ENCODE measurements around the gene CPE. TPM values are rescaled to one million over a fixed set of nuclear protein-coding genes. Genes with fewer than 3 reads are reported as not detected.

The CPE gene
- total RNA-seq, 1 experiment from 2014 or later = 0.92 TPM

DNA sequence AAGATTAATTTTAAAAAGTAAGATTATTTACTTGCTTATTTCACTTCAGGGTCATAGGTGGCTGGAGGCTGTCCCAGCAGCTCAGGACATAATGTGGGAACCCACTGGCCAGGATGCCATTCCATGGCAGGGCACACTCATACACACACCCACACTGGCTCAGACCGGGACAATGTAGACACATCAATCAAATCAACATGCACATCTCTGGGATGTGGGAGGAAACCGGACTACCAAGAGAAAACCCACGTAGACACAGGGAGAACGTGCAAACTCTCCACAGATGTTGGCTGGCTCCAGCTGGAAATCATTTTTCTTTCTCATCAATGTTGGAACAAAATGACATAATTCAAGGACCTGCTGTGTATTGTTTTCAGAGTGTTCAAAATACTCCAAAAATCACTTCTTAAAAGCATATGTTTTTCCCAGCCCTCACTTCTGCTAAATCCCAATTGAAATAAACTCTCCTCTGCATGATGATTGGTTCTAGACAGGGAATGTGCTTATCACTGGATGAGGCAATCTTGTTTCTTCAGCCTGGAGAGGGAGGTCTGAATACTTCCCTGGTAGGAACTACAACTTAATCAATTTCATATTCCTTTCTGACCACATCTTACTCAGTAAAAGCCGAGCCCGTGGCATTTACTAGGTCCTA is 18.6 kb upstream of the CPE start:
- no peak overlapping the region for H3K27ac ChIP-seq (ENCODE audit: low read length)
- no peaks in the 10 kb centered on the region for H3K36me3 ChIP-seq (ENCODE audit: control insufficient read depth, insufficient read depth, low read length)
- no TSS peak for BruUV-seq (replicated peaks)
- ATAC-seq (no peak), DNase-seq (ENCODE audit: low read depth, low spot score) (no peak)
- ChIA-PET POLR2A (no interaction called here), CTCF (no interaction called here)
- TF ChIP-seq SIN3A (IDR thresholded peaks at IDR 0.05; ENCODE audit: borderline replicate concordance, insufficient read depth, low read depth, low read length) = no peak
- no peak for TF ChIP-seq CTCF (IDR thresholded peaks at IDR 0.05)
- TF ChIP-seq TCF7L2 (IDR thresholded peaks at IDR 0.05; ENCODE audit: low read depth, low read length) = no peak
- no peak for TF ChIP-seq REST (IDR thresholded peaks at IDR 0.05; ENCODE audit: insufficient read depth in 1 of 2, low read depth in 2 of 2, low read length in 1 of 2)
- TF ChIP-seq POLR2AphosphoS5 (IDR thresholded peaks at IDR 0.05; ENCODE audit: low read depth, low read length) = no peak
- H3K9me3 ChIP-seq (ENCODE audit: control insufficient read depth, insufficient read depth, low read depth, low read length) = no peaks in the 10 kb centered on the region
- no peak overlapping the region for H3K4me3 ChIP-seq (ENCODE audit: low read depth in 2 of 2, low read length in 2 of 2)
- intact Hi-C loops (cut with micrococcal nuclease; ENCODE audit: unreplicated experiment) (no loop called here), in situ Hi-C loops (cut with HindIII; ENCODE audit: low pct_unique_long_range_greater_than_20kb, low sequenced_read_pairs) (no loop called here)
- H3K4me1 ChIP-seq (ENCODE audit: control insufficient read depth, insufficient read depth, low read length) = no peaks in the 10 kb centered on the region
- H3K27me3 ChIP-seq (ENCODE audit: control insufficient read depth, insufficient read depth, low read length) = peaks cover 2% of the 10 kb centered on the region

DNA sequence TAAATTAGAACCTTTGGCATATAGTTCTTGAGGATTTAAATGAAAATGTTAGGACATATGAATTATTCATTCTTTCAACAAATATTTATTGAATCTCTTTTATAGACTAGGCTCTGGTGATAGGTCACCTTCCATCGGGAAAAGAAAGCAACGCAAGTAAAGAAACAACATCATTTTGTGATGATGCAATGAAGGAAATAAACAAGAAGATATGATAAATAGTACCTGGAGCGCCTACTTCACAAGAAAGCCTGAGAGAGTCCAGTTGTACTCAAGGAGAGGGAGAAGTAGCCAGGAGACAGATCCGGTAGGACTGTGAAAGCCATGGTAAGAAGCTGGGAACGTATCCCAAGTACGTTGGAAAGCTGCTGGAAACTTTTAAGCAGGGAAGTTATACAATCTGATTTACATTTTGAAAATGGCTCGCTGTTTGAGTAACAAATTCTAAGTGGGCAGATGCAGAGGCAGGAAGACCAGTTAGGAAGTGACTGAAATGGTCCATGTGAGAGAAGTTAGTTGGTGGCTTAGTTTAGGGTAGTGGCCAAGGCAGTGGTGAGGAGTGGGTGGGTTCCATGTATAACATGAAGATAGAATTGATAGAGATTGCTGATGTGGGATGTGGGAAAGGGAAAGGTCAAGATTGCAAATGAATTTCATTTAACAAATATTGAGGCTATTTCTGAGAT is 17.7 kb upstream of the CPE start:
- Histone ChIP-seq H3K27me3 (ENCODE audit: control insufficient read depth, insufficient read depth, low read length) (peaks cover 2% of the 10 kb centered on the region), H3K4me3 (ENCODE audit: low read depth in 2 of 2, low read length in 2 of 2) (no peak overlapping the region), H3K9me3 (ENCODE audit: control insufficient read depth, insufficient read depth, low read depth, low read length) (no peaks in the 10 kb centered on the region), H3K27ac (ENCODE audit: low read length) (no peak overlapping the region), H3K4me1 (ENCODE audit: control insufficient read depth, insufficient read depth, low read length) (no peaks in the 10 kb centered on the region), H3K36me3 (ENCODE audit: control insufficient read depth, insufficient read depth, low read length) (no peaks in the 10 kb centered on the region)
- POLR2A ChIA-PET = no interaction called here
- in situ Hi-C loops (cut with HindIII; ENCODE audit: low pct_unique_long_range_greater_than_20kb, low sequenced_read_pairs) (no loop called here), intact Hi-C loops (cut with micrococcal nuclease; ENCODE audit: unreplicated experiment) (no loop called here)
- no peak for DNase-seq (ENCODE audit: low read depth, low spot score)
- TF ChIP-seq TCF7L2 (IDR thresholded peaks at IDR 0.05; ENCODE audit: low read depth, low read length) (no peak), REST (IDR thresholded peaks at IDR 0.05; ENCODE audit: insufficient read depth in 1 of 2, low read depth in 2 of 2, low read length in 1 of 2) (no peak), CTCF (IDR thresholded peaks at IDR 0.05) (no peak), POLR2AphosphoS5 (IDR thresholded peaks at IDR 0.05; ENCODE audit: low read depth, low read length) (no peak), SIN3A (IDR thresholded peaks at IDR 0.05; ENCODE audit: borderline replicate concordance, insufficient read depth, low read depth, low read length) (no peak)
- ATAC-seq = no peak
- no TSS peak for BruUV-seq (replicated peaks)
- CTCF ChIA-PET = no interaction called here

All from Panc1 (cell line).